GM23248 (cell line): ENCODE data around the gene RBMS3.

Experiments
- EZH2 ChIP-seq: fragments of 200-600 bp; sonication (generic); IDR thresholded peaks from 2 replicates; pipeline ENCODE4 v1.6.1; 2018; ENCODE audit warnings: antibody characterized with exemption, mild to moderate bottlenecking; ENCODE audit not compliant: insufficient read depth, poor library complexity, severe bottlenecking
- EZH2phosphoT487 ChIP-seq: fragments of 200-600 bp; sonication (generic); IDR thresholded peaks from 2 replicates; pipeline ENCODE4 v1.6.1; 2018; ENCODE audit warnings: antibody characterized with exemption, moderate library complexity, mild to moderate bottlenecking, low read depth; ENCODE audit not compliant: insufficient read depth

GRCh38 chr3:29314727-29315088, 33.8 kb downstream of the RBMS3 start:
- TF ChIP-seq EZH2: no peak
- TF ChIP-seq EZH2phosphoT487: no peak
